ENCODE data around the gene UQCRC2.
A peak's percentile ranks its signal among the peaks of the same experiment; 100 is the strongest.

Gene UQCRC2

DNA sequence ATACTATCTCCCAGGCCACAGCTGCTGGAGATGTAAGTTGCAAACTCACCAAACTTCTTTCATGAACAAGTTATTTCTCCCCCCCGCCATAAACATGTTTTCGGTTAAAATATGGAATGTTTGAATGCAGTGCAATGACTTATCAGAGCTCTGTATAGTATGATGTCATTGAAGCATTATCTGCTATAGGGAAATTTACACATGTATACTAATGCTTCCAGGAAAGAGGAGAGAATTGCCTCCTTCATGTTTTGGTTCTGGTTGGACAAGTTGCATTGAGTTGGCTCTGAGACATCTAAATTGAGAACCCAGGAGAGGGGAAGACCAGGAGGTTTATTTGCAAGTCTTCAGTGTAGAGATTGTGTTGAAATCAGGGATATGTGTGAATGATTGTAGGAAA is 20.8 kb downstream of the UQCRC2 start:
- TF ChIP-seq ZNF747 (tag by site-specific recombination; IDR thresholded peaks at IDR 0.05), result no peak
- TF ChIP-seq, protein P1, sequence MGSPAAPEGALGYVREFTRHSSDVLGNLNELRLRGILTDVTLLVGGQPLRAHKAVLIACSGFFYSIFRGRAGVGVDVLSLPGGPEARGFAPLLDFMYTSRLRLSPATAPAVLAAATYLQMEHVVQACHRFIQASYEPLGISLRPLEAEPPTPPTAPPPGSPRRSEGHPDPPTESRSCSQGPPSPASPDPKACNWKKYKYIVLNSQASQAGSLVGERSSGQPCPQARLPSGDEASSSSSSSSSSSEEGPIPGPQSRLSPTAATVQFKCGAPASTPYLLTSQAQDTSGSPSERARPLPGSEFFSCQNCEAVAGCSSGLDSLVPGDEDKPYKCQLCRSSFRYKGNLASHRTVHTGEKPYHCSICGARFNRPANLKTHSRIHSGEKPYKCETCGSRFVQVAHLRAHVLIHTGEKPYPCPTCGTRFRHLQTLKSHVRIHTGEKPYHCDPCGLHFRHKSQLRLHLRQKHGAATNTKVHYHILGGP (tag by site-specific recombination; IDR thresholded peaks at IDR 0.05), result no peak
- TF ChIP-seq, protein P2, sequence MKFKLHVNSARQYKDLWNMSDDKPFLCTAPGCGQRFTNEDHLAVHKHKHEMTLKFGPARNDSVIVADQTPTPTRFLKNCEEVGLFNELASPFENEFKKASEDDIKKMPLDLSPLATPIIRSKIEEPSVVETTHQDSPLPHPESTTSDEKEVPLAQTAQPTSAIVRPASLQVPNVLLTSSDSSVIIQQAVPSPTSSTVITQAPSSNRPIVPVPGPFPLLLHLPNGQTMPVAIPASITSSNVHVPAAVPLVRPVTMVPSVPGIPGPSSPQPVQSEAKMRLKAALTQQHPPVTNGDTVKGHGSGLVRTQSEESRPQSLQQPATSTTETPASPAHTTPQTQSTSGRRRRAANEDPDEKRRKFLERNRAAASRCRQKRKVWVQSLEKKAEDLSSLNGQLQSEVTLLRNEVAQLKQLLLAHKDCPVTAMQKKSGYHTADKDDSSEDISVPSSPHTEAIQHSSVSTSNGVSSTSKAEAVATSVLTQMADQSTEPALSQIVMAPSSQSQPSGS (tag by site-specific recombination; IDR thresholded peaks at IDR 0.05; ENCODE audit: low read depth), result peak; percentile 56; the same call in 1 of the 2 replicates
- Histone ChIP-seq H3K27ac (ENCODE audit: extremely low read depth, low read depth, low read length) (no peak overlapping the region), H3K4me1 (ENCODE audit: control insufficient read depth, insufficient read depth, low read length) (no peaks in the 10 kb centered on the region), H3K36me3 (ENCODE audit: control insufficient read depth in 2 of 2, insufficient read depth in 1 of 2, low read length in 2 of 2) (peaks cover 63 to 97% of the 10 kb centered on the region in 2 experiments), H3K4me3 (ENCODE audit: low read depth, low read length) (no peak overlapping the region), H3K9me3 (ENCODE audit: control insufficient read depth, insufficient read depth, low read depth, low read length) (no peaks in the 10 kb centered on the region)
- POLR2A ChIA-PET, result no interaction called here
- CTCF ChIA-PET, result interaction anchor here (1.2 kb wide), 1 partner anchor 103 kb away, joined by 4 read pairs; no protein-coding TSS in a partner anchor

DNA sequence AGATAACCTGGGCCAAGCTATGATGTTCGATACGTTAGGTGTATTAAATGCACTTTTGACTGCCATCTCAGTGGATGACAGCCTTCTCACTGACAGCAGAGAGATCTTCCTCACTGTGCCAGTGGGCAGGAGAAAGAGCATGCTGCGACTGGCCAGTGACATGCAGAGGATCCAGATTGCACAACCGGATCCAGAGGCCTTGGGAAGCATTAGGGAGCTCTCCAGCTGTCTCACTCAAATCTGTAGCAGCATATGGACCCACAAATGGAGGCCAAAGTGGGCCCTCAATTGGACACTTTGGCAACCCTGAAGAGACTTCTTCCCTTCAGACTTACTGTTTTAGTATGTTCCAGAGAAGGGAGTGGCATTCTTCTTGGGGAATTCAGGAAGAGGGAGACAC is 26.9 kb downstream of the UQCRC2 start:
- H3K27ac ChIP-seq (ENCODE audit: extremely low read depth, low read depth, low read length), result no peak overlapping the region
- ChIA-PET CTCF (interaction anchor here (1.0 kb wide), 2 partner anchors 98 to 209 kb away, joined by 3 to 5 read pairs; no protein-coding TSS in a partner anchor), POLR2A (no interaction called here)
- TF ChIP-seq ZNF302 (tag by site-specific recombination; IDR thresholded peaks at IDR 0.05; ENCODE audit: low read depth), result no peak
- TF ChIP-seq ZNF394 (tag by site-specific recombination; IDR thresholded peaks at IDR 0.05; ENCODE audit: borderline replicate concordance), result no peak
- TF ChIP-seq, protein P3, sequence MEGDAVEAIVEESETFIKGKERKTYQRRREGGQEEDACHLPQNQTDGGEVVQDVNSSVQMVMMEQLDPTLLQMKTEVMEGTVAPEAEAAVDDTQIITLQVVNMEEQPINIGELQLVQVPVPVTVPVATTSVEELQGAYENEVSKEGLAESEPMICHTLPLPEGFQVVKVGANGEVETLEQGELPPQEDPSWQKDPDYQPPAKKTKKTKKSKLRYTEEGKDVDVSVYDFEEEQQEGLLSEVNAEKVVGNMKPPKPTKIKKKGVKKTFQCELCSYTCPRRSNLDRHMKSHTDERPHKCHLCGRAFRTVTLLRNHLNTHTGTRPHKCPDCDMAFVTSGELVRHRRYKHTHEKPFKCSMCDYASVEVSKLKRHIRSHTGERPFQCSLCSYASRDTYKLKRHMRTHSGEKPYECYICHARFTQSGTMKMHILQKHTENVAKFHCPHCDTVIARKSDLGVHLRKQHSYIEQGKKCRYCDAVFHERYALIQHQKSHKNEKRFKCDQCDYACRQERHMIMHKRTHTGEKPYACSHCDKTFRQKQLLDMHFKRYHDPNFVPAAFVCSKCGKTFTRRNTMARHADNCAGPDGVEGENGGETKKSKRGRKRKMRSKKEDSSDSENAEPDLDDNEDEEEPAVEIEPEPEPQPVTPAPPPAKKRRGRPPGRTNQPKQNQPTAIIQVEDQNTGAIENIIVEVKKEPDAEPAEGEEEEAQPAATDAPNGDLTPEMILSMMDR (tag by site-specific recombination; IDR thresholded peaks at IDR 0.05), result no peak
- no peak for TF ChIP-seq ZNF391 (tag by site-specific recombination; IDR thresholded peaks at IDR 0.05; ENCODE audit: borderline replicate concordance, low read depth)
- no peak for TF ChIP-seq ZNF843 (tag by site-specific recombination; IDR thresholded peaks at IDR 0.05)
- TF ChIP-seq, protein P4, sequence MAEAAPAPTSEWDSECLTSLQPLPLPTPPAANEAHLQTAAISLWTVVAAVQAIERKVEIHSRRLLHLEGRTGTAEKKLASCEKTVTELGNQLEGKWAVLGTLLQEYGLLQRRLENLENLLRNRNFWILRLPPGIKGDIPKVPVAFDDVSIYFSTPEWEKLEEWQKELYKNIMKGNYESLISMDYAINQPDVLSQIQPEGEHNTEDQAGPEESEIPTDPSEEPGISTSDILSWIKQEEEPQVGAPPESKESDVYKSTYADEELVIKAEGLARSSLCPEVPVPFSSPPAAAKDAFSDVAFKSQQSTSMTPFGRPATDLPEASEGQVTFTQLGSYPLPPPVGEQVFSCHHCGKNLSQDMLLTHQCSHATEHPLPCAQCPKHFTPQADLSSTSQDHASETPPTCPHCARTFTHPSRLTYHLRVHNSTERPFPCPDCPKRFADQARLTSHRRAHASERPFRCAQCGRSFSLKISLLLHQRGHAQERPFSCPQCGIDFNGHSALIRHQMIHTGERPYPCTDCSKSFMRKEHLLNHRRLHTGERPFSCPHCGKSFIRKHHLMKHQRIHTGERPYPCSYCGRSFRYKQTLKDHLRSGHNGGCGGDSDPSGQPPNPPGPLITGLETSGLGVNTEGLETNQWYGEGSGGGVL (tag by site-specific recombination; IDR thresholded peaks at IDR 0.05), result no peak
- no peak for TF ChIP-seq ZNF501 (tag by site-specific recombination; IDR thresholded peaks at IDR 0.05)
- TF ChIP-seq ZNF785 (tag by site-specific recombination; IDR thresholded peaks at IDR 0.05), result no peak
- TF ChIP-seq ZNF221 (tag by site-specific recombination; IDR thresholded peaks at IDR 0.05; ENCODE audit: borderline replicate concordance), result no peak
- TF ChIP-seq SETDB1 (IDR thresholded peaks at IDR 0.05; ENCODE audit: insufficient read length, low read length), result no peak
- no peak for TF ChIP-seq PRDM1 (tag by site-specific recombination; IDR thresholded peaks at IDR 0.05)
- TF ChIP-seq, protein P5, sequence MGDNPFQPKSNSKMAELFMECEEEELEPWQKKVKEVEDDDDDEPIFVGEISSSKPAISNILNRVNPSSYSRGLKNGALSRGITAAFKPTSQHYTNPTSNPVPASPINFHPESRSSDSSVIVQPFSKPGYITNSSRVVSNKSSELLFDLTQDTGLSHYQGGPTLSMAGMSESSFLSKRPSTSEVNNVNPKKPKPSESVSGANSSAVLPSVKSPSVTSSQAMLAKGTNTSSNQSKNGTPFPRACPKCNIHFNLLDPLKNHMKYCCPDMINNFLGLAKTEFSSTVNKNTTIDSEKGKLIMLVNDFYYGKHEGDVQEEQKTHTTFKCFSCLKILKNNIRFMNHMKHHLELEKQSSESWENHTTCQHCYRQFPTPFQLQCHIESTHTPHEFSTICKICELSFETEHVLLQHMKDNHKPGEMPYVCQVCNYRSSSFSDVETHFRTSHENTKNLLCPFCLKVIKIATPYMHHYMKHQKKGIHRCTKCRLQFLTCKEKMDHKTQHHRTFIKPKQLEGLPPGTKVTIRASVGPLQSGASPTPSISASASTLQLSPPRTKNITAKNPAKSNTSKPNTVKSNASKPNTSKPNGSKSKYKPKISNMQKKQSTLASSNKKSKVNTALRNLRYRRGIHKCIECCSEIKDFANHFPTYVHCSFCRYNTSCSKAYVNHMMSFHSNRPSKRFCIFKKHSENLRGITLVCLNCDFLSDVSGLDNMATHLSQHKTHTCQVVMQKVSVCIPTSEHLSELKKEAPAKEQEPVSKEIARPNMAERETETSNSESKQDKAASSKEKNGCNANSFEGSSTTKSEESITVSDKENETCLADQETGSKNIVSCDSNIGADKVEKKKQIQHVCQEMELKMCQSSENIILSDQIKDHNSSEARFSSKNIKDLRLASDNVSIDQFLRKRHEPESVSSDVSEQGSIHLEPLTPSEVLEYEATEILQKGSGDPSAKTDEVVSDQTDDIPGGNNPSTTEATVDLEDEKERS (tag by site-specific recombination; IDR thresholded peaks at IDR 0.05), result no peak
- H3K9me3 ChIP-seq (ENCODE audit: control insufficient read depth, insufficient read depth, low read depth, low read length), result no peaks in the 10 kb centered on the region
- H3K4me3 ChIP-seq (ENCODE audit: low read depth, low read length), result no peak overlapping the region
- peaks cover 70 to 99% of the 10 kb centered on the region in 2 experiments for H3K36me3 ChIP-seq (ENCODE audit: control insufficient read depth in 2 of 2, insufficient read depth in 1 of 2, low read length in 2 of 2)
- no peaks in the 10 kb centered on the region for H3K4me1 ChIP-seq (ENCODE audit: control insufficient read depth, insufficient read depth, low read length)
